ENCODE measurements around the gene TRPV5.

Gene TRPV5

GRCh38 chr7:142881586-142882337, 51.8 kb downstream of the TRPV5 start:
- no peak overlapping the region for H3K4me3 ChIP-seq (ENCODE audit: low read length)
- no peak for TF ChIP-seq ZNF274 (IDR thresholded peaks at IDR 0.05; ENCODE audit: low read depth, low read length)

- TF ChIP-seq ZNF274 (IDR thresholded peaks at IDR 0.05; ENCODE audit: low read depth, low read length) = no peak
- H3K4me3 ChIP-seq (ENCODE audit: low read length) = no peak overlapping the region
Measured at GRCh38 chr7:142880876-142881505, 52.6 kb downstream of the TRPV5 start.

- no peak for TF ChIP-seq ZNF274 (IDR thresholded peaks at IDR 0.05; ENCODE audit: low read depth, low read length)
- H3K4me3 ChIP-seq (ENCODE audit: low read length) = no peak overlapping the region
Measured at GRCh38 chr7:142879060-142879459, 54.5 kb downstream of the TRPV5 start.

GRCh38 chr7:142878315-142878714, 55.2 kb downstream of the TRPV5 start:
- no peak for TF ChIP-seq ZNF274 (IDR thresholded peaks at IDR 0.05; ENCODE audit: low read depth, low read length)

GRCh38 chr7:142876991-142877910, 56.3 kb downstream of the TRPV5 start:
- H3K4me3 ChIP-seq (ENCODE audit: low read length) = no peak overlapping the region
- no peak for TF ChIP-seq ZNF274 (IDR thresholded peaks at IDR 0.05; ENCODE audit: low read depth, low read length)

More at GRCh38 chr7:142878315-142878714, 55.2 kb downstream of the TRPV5 start:
- H3K4me3 ChIP-seq (ENCODE audit: low read length) = no peak overlapping the region

- H3K4me3 ChIP-seq (ENCODE audit: low read length) = no peak overlapping the region
- TF ChIP-seq ZNF274 (IDR thresholded peaks at IDR 0.05; ENCODE audit: low read depth, low read length) = no peak
Measured at GRCh38 chr7:142876236-142876960, 57.1 kb downstream of the TRPV5 start.

- no peak for TF ChIP-seq ZNF274 (IDR thresholded peaks at IDR 0.05; ENCODE audit: low read depth, low read length)
- H3K4me3 ChIP-seq (ENCODE audit: low read length) = no peak overlapping the region
Measured at GRCh38 chr7:142875456-142875855, 58.1 kb downstream of the TRPV5 start.

- no peak for TF ChIP-seq ZNF274 (IDR thresholded peaks at IDR 0.05; ENCODE audit: low read depth, low read length)
Measured at GRCh38 chr7:142874837-142875236, 58.7 kb downstream of the TRPV5 start.

GRCh38 chr7:142874409-142874808, 59.1 kb downstream of the TRPV5 start:
- no peak overlapping the region for H3K4me3 ChIP-seq (ENCODE audit: low read length)
- TF ChIP-seq ZNF274 (IDR thresholded peaks at IDR 0.05; ENCODE audit: low read depth, low read length) = no peak

More at GRCh38 chr7:142874837-142875236, 58.7 kb downstream of the TRPV5 start:
- H3K4me3 ChIP-seq (ENCODE audit: low read length) = no peak overlapping the region

- H3K4me3 ChIP-seq (ENCODE audit: low read length) = no peak overlapping the region
- TF ChIP-seq ZNF274 (IDR thresholded peaks at IDR 0.05; ENCODE audit: low read depth, low read length) = no peak
Measured at GRCh38 chr7:142873871-142874270, 59.7 kb downstream of the TRPV5 start.

GRCh38 chr7:142873281-142873784, 60.2 kb downstream of the TRPV5 start:
- no peak for TF ChIP-seq ZNF274 (IDR thresholded peaks at IDR 0.05; ENCODE audit: low read depth, low read length)
- no peak overlapping the region for H3K4me3 ChIP-seq (ENCODE audit: low read length)

GRCh38 chr7:142872106-142872675, 61.4 kb downstream of the TRPV5 start:
- TF ChIP-seq ZNF274 (IDR thresholded peaks at IDR 0.05; ENCODE audit: low read depth, low read length) = no peak

More at GRCh38 chr7:142872106-142872675, 61.4 kb downstream of the TRPV5 start:
- no peak overlapping the region for H3K4me3 ChIP-seq (ENCODE audit: low read length)
